Psoas muscle (tissue), 8 donors: Measurements from ENCODE around the gene GAB4. TPM values are rescaled to one million over a fixed set of nuclear protein-coding genes. Genes with fewer than 3 reads are reported as not detected.

Experiments
- ATAC-seq, 4 donors: fragments of 200-7000 bp; cut with Tn5 transposase; one replicate each; pipeline ENCODE4 v1.9.1; 2020; ENCODE audit warnings: moderate library complexity in 3 of 4, mild to moderate bottlenecking in 2 of 4
- DNase-seq, 2 donors: peaks; one replicate each; pipeline ENCODE4 v3.0.0-alpha.2; 2020
- H3K27ac ChIP-seq: fragments of 200-600 bp; one replicate; pipeline ENCODE4 v1.8.0; 2022
- H3K27me3 ChIP-seq, 3 donors: fragments of 200-600 bp in 1 of 3; one replicate each; pipeline versions ENCODE4 v1.6.1 to v1.8.0; 2013 to 2022; ENCODE audit warnings: low read length in 2 of 3, mild to moderate bottlenecking in 2 of 3, moderate library complexity in 1 of 3; ENCODE audit not compliant: insufficient read depth in 3 of 3
- H3K36me3 ChIP-seq, 2 donors: fragments of 200-600 bp in 1 of 2; one replicate each; pipeline versions ENCODE4 v1.6.1 to v1.8.0; 2013 to 2022; ENCODE audit warnings: low read depth in 1 of 2, mild to moderate bottlenecking in 1 of 2, moderate library complexity in 1 of 2; ENCODE audit not compliant: insufficient read depth in 1 of 2
- H3K4me1 ChIP-seq: fragments of 200-600 bp; one replicate; pipeline ENCODE4 v1.8.0; 2022
- H3K4me3 ChIP-seq: fragments of 200-600 bp; one replicate; pipeline ENCODE4 v1.8.0; 2022; ENCODE audit warnings: mild to moderate bottlenecking
- H3K9me3 ChIP-seq: fragments of 200-600 bp; one replicate; pipeline ENCODE4 v1.8.0; 2022
- CTCF ChIP-seq: fragments of 200-600 bp; IDR thresholded peaks from one replicate; pipeline ENCODE4 v1.8.0; 2022; ENCODE audit warnings: antibody characterized with exemption
- WGBS, 3 donors: extraction: QIAGEN DNeasy Blood & Tissue Kit; methylation state at CpG; one replicate each; pipeline versions ENCODE4 v1.1.6 to v1.1.7; 2013; 5-methylcytosine and 5-hydroxymethylcytosine counted together
- intact Hi-C, 2 donors: fragments of 100-400 bp; cut with DNase I; formaldehyde crosslinking; loops; one replicate each; pipeline versions ENCODE4 v1.11.0 to v1.14.2; 2022
- polyA plus RNA-seq, 3 donors: library from polyadenylated mRNA; stranded (reverse); fragments of 200-250 nt; gene quantifications; one replicate each; pipeline ENCODE4 v1.2.3, GENCODE V29; 2013
- total RNA-seq, 4 donors: library from RNA; stranded (reverse); fragmentation: NEBNext Ultra II Directional in 2 of 4; extraction: Animal tissue kit (Norgen Biotek cat#: 25700) in 2 of 4; gene quantifications; one replicate each; pipeline versions ENCODE4 v1.2.1 to v1.2.4, GENCODE V29; 2021 to 2023
- donor health status: healthy with polysubstance abuse.
- donor health status: DM: no; HTN: no; CAD: no; lungs with moderate emphysema.
- donor health status: Bipolar disorder and iron deficiency.
- donor health status: healthy.
- donor health status: DM: yes; HTN: yes; CAD: no.
- donor health status: DM: no; HTN: no; CAD: no.
- donor health status: DM: no; HTN: no; CAD: no.
- donor health status: DM: yes; HTN: yes; CAD: no.

GAB4 gene
- total and polyA plus RNA-seq, 7 donors, result not detected

- no peak for TF ChIP-seq CTCF
- DNase-seq (no peak), ATAC-seq (no peak)
- intact Hi-C loops, result no loop called here
- Histone ChIP-seq H3K36me3 (no peaks in the 10 kb centered on the region), H3K27me3 (no peaks in the 10 kb centered on the region), H3K27ac (no peak overlapping the region), H3K4me1 (no peaks in the 10 kb centered on the region), H3K4me3 (no peak overlapping the region), H3K9me3 (no peaks in the 10 kb centered on the region)
- WGBS, 3 donors, result 38 to 56% (median 52%) methylated on average over 2 of the region's 2 CpGs
Measured at GRCh38 chr22:16955678-16956210, 52.3 kb downstream of the GAB4 start.

GRCh38 chr22:16955081-16955480 is 52.9 kb downstream of the GAB4 start:
- Histone ChIP-seq H3K36me3 (no peaks in the 10 kb centered on the region), H3K4me3 (no peak overlapping the region), H3K27ac (no peak overlapping the region), H3K4me1 (peaks cover 3% of the 10 kb centered on the region), H3K9me3 (no peaks in the 10 kb centered on the region), H3K27me3 (no peaks in the 10 kb centered on the region)
- intact Hi-C loops, result no loop called here
- 77 to 88% (median 80%) methylated on average over 5 of the region's 5 CpGs for WGBS, 3 donors
- no peak for TF ChIP-seq CTCF
- no peak for DNase-seq
- ATAC-seq, result no peak

GRCh38 chr22:16954060-16954403 is 54.0 kb downstream of the GAB4 start:
- Histone ChIP-seq H3K4me1 (peaks cover 7% of the 10 kb centered on the region), H3K9me3 (no peaks in the 10 kb centered on the region), H3K27ac (no peak overlapping the region), H3K4me3 (no peak overlapping the region), H3K36me3 (no peaks in the 10 kb centered on the region), H3K27me3 (no peaks in the 10 kb centered on the region)
- DNase-seq (no peak), ATAC-seq (no peak)
- 70 to 76% (median 74%) methylated on average over 5 of the region's 5 CpGs for WGBS, 3 donors
- intact Hi-C loops, result no loop called here
- TF ChIP-seq CTCF, result no peak

GRCh38 chr22:16953206-16954059 is 54.6 kb downstream of the GAB4 start:
- peak in 1 of 4 donors; percentile 23 for ATAC-seq
- H3K4me3 ChIP-seq, result no peak overlapping the region
- no peaks in the 10 kb centered on the region for H3K27me3 ChIP-seq
- H3K9me3 ChIP-seq, result no peaks in the 10 kb centered on the region
- peaks cover 13% of the 10 kb centered on the region for H3K4me1 ChIP-seq
- no peaks in the 10 kb centered on the region for H3K36me3 ChIP-seq
- intact Hi-C loops, result no loop called here
- WGBS, 3 donors, result 64 to 72% (median 72%) methylated on average over 7 of the region's 7 CpGs
- DNase-seq, result no peak
- H3K27ac ChIP-seq, result no peak overlapping the region
- no peak for TF ChIP-seq CTCF
